GM18507 (cell line): ENCODE measurements around the gene PPP1R12A.

Experiments used
- DNase-seq: peaks from one replicate; pipeline ENCODE4 v3.0.0; 2011; ENCODE audit warnings: low read depth; ENCODE audit not compliant: insufficient read length; ENCODE audit errors: extremely low spot score
- FAIRE-seq: peaks from 2 replicates; lab custom pipeline; 2011; peaks lifted over from hg19 to GRCh38; lab: Jason Lieb, UNC

The PPP1R12A gene

DNA sequence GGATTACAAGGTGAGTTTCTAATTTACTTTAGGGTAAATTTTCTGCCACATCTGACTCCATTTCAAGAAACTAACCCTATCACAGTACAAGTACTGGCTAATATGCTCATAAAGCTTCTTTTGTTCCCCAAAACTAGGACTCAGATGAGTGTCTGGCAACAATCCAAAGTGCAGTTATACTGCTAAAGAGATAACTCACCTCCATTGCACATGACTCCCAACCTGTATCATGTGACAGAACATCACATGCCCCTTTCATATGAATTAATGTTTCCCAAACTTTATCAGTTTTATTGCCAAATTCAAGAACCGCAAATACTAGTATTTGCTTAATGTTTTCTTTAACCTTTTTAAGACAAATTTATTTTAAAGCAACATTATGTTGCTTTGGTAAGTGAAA lies 3.9 kb upstream of the PPP1R12A start:
- no peak for DNase-seq
- no peak for FAIRE-seq

DNA sequence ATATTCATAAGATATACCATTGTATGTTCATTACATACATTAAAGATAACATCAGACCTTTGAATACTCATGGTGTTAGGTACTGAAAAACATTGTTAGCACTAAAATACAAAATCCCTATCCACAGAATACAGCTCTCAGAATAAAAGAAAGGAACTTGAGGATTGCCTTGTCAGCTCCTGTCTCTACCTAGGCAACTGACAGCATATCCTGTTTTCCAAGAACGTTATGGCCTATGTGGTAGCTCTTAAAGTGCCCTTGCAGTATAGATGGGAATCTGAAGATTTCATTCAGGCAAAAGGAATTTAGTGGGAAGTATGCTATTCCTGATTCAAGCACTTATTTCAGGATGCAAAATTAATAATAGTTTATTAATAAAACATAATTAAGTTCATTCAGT lies 1.8 kb upstream of the PPP1R12A start:
- FAIRE-seq (no peak), DNase-seq (no peak)

- DNase-seq (no peak), FAIRE-seq (no peak)
These were observed 888 bp upstream of the PPP1R12A start for GRCh38 chr12:79935624-79936345.

- FAIRE-seq (no peak), DNase-seq (peak; percentile 15)
These were observed 446 bp downstream of the PPP1R12A start for GRCh38 chr12:79934281-79935020.

DNA sequence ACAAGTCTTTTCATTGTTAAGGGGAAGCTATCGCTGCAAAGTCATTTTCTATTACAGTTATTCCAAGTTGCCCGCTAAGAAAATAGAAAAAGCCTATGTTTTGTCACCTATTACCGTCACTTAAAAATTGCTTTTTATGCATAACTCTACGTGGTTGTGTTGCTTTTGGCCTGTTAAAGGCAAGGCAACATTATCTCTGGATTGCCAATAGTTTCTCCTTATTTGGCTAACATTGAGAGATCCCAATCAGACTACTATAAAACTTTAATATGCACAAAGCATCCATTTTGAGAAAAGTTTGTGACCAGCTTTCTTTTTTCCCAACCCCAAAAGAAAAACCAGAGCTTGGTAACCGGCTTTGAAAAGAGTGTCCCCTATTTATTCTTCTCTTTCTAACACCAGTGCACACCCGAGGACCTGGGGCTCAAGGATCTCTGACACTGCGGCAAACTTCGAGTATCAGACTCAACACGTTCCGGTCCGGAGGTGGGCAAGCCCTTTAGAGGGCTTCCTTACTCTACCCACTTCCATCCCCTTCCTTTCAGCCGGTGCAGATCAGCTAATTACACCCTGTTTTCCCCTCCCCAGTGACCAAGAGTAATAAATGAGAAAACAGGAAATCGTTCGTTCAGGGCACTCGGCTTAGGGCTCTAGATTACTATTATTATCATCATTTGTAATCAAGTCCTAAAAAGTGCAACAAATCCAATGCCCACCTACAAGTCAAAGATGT lies 1.2 kb downstream of the PPP1R12A start:
- DNase-seq, result no peak
- peak; percentile 54 for FAIRE-seq

GRCh38 chr12:79933043-79933442 lies 1.9 kb downstream of the PPP1R12A start:
- DNase-seq (no peak), FAIRE-seq (no peak)

- FAIRE-seq, result no peak
- DNase-seq, result no peak
These were observed 2.5 kb downstream of the PPP1R12A start for GRCh38 chr12:79932357-79932756.

GRCh38 chr12:79929065-79929464 lies 5.8 kb downstream of the PPP1R12A start:
- no peak for DNase-seq
- FAIRE-seq, result no peak

DNA sequence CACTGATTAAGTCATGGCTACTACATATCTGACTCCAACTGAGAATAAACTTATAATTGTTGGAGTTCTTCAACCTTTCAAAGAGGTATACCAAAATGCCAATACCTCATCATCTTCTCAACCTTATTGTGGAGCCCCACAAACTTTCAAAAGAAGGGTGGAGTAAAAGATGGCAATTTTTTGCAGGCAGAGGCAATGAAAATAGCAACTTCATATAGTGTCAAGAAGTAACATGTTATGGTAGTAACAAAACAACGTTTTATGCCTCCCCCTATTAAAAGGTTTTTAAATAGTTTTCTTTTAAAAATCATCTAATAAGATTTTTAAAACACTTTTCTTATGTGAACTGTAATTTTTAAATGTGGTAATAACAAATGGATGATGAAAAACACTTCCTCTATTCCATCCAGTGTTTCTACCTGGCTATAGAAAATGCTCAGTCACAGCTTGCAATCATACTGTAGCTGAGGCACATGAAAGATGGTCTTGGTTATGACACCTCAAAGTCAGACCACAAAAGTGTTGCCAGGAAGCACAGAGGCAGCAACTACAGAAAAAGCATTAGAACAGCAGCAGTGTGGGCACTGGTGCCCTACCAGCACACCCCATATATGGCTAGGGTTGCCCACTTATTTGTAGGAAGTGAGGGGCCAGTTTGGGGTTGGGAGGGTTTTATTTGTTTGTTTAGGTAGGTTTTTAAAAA lies 7.0 kb downstream of the PPP1R12A start:
- DNase-seq, result peak; percentile 26
- peak; percentile 69 for FAIRE-seq

DNA sequence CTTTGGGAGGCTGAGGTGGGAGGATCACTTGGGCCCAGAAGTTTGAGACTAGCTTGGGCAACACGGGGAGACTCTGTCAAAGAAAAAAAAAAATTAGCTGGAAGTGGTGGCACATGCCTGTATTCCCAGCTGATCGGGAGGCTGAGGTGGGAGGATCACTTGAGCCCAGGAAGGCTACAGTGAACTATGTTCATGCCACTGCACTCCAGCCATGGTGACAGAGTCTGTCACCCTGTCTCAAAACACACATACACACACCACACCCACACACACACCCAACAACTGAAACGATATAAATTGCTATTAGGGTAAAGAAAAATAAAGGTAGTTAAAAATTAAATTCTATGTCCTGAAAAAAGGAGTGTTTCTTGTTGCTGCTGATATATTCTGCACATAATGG lies 7.9 kb downstream of the PPP1R12A start:
- FAIRE-seq (no peak), DNase-seq (no peak)

GRCh38 chr12:79925492-79925891 lies 9.4 kb downstream of the PPP1R12A start:
- FAIRE-seq, result no peak
- no peak for DNase-seq

DNA sequence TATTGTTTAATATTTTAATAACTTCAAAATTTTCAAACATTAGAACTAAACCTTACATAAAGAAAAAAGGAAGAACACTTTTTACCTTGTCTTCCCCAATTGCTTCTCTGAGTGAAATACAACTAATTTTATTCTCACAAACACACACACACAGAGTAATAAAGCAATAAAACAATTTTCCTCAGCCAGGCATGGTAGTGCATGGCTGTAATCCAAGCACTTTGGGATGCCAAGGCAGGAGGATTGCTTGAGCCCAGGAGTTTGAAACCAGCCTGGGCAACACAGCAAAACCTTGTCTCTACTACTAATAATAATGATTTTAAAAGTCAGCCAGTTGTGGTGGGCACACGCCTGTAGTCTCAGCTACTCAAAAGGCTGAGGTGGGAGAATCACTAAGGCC lies 13.1 kb downstream of the PPP1R12A start:
- FAIRE-seq, result no peak
- no peak for DNase-seq

DNA sequence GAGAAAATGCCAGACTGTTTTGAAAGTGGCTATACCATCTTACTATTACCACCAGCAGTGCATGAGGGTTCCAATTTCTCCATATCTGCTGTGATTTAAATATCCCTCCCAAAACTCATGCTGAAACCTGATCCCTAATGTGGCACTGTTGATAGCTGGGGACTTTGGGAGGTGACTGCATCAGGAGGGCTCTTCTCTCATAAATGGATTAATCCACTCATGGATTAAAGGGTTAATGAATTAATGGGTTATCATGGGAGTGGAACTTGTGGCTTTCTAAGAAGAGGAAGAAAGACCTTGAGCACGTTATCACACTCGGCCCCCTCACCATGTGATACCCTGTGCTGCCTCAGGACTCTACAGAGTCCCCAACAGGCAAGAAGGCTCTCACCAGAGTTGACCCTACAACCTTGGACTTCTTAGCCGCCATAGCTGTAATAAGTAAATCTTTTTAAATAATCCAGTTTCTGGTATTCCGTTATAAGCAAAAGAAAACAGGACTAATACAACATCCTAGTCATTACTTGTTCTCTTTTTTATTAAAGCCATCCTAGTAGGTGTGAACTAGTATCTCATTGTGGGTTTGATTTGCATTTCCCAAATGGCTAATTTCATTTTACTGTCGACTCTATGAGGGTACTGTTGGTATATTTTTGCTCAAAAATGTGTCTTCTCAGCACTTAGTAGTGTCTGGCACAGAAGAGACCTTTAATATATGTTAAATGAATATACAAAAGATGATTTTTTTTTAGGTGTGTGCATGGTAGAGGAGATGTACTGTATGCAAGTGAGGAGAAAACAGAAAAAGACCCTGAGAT lies 14.3 kb downstream of the PPP1R12A start:
- no peak for FAIRE-seq

GRCh38 chr12:79919762-79920161 lies 15.1 kb downstream of the PPP1R12A start:
- no peak for FAIRE-seq
- DNase-seq, result no peak

More for the DNA sequence above, 14.3 kb downstream of the PPP1R12A start:
- DNase-seq, result no peak

DNA sequence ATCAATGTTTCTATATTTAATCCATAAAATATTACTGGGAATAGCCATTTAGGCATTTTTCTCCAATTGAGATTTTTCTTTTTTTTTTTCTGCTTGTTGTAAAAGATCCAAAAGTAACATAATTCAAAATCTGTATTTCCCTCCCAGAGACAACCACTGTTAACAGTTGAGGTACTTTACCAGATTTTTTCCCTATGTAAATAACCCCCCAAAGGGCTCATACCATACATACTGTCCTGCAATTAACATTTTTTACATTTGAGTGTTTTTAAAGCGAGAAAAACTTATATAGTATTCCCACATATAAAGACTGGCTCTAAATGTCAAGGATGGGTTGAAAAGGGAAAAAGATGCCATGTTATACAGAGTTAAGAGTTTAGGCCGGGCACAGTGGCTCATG lies 18.1 kb downstream of the PPP1R12A start:
- FAIRE-seq (no peak), DNase-seq (no peak)

- no peak for DNase-seq
- peak; percentile 49 for FAIRE-seq
These were observed 22.8 kb downstream of the PPP1R12A start for GRCh38 chr12:79911889-79912656.

GRCh38 chr12:79908366-79908765 lies 26.5 kb downstream of the PPP1R12A start:
- DNase-seq, result no peak
- no peak for FAIRE-seq

- FAIRE-seq, result no peak
- DNase-seq, result no peak
These were observed 33.4 kb downstream of the PPP1R12A start for GRCh38 chr12:79901506-79901905.
